Effector memory CD8-positive, alpha-beta T cell (primary cell): ENCODE measurements around the gene TIGD6.
"Not testable (repeated sequence)": the region's sequence is repeated elsewhere in the genome, so short reads cannot be mapped to it uniquely, and the experiment has no call there.

ENCODE experiments used
- ATAC-seq: fragments of 150-1000 bp; cut with Tn5 transposase; replicated peaks from 2 replicates; pipeline ENCODE4 v1.10.0; 2021; ENCODE audit warnings: mild to moderate bottlenecking, moderate library complexity
- DNase-seq, 3 experiments: peaks; one replicate each; pipeline ENCODE4 v3.0.0; 2021
- H3K27ac Mint-ChIP-seq, 2 donors: one replicate each; pipeline ENCODE4 v1.8.0; 2022; ENCODE audit warnings: mild to moderate bottlenecking in 2 of 2, mixed read lengths in 2 of 2, moderate library complexity in 2 of 2
- H3K27me3 Mint-ChIP-seq, 2 donors: one replicate each; pipeline ENCODE4 v1.8.0; 2022; ENCODE audit warnings: mixed read lengths in 2 of 2
- H3K36me3 Mint-ChIP-seq: one replicate; pipeline ENCODE4 v1.8.0; 2022; ENCODE audit warnings: mild to moderate bottlenecking, moderate library complexity, mixed read lengths; ENCODE audit not compliant: insufficient read depth
- H3K4me1 Mint-ChIP-seq, 2 donors: one replicate each; pipeline ENCODE4 v1.8.0; 2022; ENCODE audit warnings: low read depth in 2 of 2, mixed read lengths in 2 of 2
- H3K4me3 Mint-ChIP-seq, 2 donors: one replicate each; pipeline ENCODE4 v1.8.0; 2022; ENCODE audit warnings: mild to moderate bottlenecking in 2 of 2, mixed read lengths in 2 of 2, moderate library complexity in 2 of 2
- H3K9me3 Mint-ChIP-seq, 2 donors: one replicate each; pipeline ENCODE4 v1.8.0; 2022; ENCODE audit warnings: mixed read lengths in 2 of 2

Gene TIGD6

DNA sequence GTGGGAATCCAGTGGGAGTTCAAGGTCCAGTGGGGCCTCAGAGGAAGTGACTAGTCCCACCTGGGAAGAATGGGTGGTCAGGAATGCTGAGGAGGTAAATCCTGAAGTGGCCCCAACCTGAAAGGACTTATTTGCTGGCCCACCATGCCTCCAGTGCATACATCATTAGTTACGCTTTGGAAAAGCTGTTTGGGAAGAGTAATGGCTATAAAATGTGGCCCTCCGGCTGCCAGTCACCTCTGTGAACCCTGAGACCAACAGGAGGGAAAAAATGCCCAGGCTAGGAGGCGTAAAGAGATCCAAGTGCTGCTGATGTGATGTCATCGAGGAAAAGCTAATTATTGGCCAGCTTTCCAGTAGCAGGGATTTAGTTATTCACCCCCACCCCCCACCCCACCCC, 42.6 kb downstream of the TIGD6 start:
- ATAC-seq (no peak), DNase-seq (no peak)
- peaks cover 25 to 28% of the 10 kb centered on the region in 2 donors for H3K4me1 Mint-ChIP-seq
- H3K36me3 Mint-ChIP-seq, result peaks cover 3% of the 10 kb centered on the region
- no peak overlapping the region for H3K4me3 Mint-ChIP-seq
- no peak overlapping the region for H3K27ac Mint-ChIP-seq
- H3K9me3 Mint-ChIP-seq, result no peaks in the 10 kb centered on the region
- H3K27me3 Mint-ChIP-seq, result no peaks in the 10 kb centered on the region

DNA sequence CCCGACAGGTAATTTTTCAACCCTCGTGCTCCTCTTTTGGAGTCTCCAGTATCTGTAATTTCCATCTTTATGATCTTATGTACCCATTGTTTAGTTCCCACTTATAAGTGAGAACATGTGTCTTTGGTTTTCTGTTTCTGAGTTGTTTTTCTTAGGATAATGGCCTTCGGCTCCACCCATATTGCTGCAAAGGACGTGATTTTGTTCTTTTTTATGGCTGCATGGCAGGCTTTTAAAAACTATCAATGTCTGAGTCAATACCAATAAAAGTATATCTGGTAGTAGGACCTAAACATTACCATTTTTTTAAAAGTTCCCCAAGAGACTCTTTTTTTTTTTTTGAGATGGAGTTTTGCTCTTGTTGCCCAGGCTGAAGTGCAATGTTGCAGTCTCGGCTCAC, 43.8 kb downstream of the TIGD6 start:
- H3K27ac Mint-ChIP-seq, result no peak overlapping the region

DNA sequence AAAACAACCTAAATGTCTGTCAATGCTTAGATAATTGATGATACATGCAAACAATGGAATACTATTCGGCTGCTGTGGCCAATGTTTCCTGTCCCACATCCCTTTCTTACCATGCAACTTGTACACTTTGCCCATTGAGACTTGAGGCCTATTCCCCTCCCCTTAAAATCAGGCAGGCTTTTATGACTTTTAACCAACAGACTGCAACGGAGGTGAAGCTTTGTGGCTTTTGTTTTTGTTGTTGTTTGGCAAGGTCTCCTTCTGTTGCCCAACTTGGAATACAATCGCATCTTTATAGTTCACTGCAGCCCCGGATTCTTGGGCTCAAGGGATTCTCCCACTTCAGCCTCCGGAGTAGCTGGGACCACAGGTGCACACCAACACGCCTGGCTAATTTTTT, 45.7 kb downstream of the TIGD6 start:
- no peak for ATAC-seq
- Mint-ChIP-seq H3K9me3 (no peaks in the 10 kb centered on the region), H3K4me1 (peaks cover 6 to 9% of the 10 kb centered on the region in 2 donors), H3K36me3 (no peaks in the 10 kb centered on the region), H3K27ac (no peak overlapping the region), H3K4me3 (no peak overlapping the region), H3K27me3 (peaks cover 10 to 18% of the 10 kb centered on the region in 2 donors)
- no peak for DNase-seq

More for the DNA sequence above, 43.8 kb downstream of the TIGD6 start:
- peaks cover 3% of the 10 kb centered on the region for H3K36me3 Mint-ChIP-seq
- H3K4me1 Mint-ChIP-seq, result peaks cover 20 to 22% of the 10 kb centered on the region in 2 donors
- ATAC-seq (no peak), DNase-seq (no peak)
- H3K27me3 Mint-ChIP-seq, result peaks cover 4% of the 10 kb centered on the region in 2 donors
- H3K9me3 Mint-ChIP-seq, result no peaks in the 10 kb centered on the region
- no peak overlapping the region for H3K4me3 Mint-ChIP-seq

DNA sequence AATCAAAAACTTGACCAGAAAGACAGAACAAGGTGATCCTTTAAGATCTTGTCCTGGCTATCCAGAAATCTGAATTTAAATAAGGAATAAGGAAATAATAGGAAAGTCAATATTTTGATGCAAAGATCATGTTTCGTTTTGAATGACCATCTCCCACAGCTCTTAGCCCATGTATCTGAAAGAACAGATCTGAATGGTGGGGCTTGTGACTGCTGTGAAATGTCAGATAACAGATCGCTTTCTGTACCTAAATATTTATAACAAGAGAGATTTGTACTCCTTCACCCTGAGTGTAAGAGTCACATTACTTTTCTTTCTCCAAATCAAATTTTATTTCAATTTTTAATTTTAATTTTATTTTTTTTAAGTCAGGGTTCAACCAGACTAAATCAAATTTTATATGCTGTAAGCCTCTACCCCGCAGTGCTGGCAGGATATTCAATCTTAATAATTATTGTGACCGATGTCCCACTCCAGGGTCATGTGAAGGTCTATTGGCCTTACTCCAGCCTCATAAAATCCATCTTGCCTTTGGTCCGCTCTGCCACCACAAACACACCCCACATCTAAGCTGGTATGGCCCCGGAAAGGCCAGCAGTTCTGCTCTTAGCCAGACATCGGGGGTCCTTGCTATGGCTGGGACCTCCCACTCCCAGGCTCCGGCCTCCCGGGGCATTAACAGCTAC, 46.9 kb downstream of the TIGD6 start:
- DNase-seq, result no peak
- Mint-ChIP-seq H3K4me3 (no peak overlapping the region), H3K27me3 (peaks cover 22 to 30% of the 10 kb centered on the region in 2 donors), H3K9me3 (no peaks in the 10 kb centered on the region), H3K4me1 (no peaks in the 10 kb centered on the region), H3K36me3 (no peaks in the 10 kb centered on the region), H3K27ac (no peak overlapping the region)
- no peak for ATAC-seq

GRCh38 chr5:149951138-149951749, 49.2 kb downstream of the TIGD6 start:
- Mint-ChIP-seq H3K27me3 (peaks cover 35 to 49% of the 10 kb centered on the region in 2 donors), H3K27ac (no peak overlapping the region), H3K9me3 (no peaks in the 10 kb centered on the region), H3K36me3 (no peaks in the 10 kb centered on the region), H3K4me1 (no peaks in the 10 kb centered on the region), H3K4me3 (no peak overlapping the region)
- ATAC-seq, result no peak
- no peak for DNase-seq

DNA sequence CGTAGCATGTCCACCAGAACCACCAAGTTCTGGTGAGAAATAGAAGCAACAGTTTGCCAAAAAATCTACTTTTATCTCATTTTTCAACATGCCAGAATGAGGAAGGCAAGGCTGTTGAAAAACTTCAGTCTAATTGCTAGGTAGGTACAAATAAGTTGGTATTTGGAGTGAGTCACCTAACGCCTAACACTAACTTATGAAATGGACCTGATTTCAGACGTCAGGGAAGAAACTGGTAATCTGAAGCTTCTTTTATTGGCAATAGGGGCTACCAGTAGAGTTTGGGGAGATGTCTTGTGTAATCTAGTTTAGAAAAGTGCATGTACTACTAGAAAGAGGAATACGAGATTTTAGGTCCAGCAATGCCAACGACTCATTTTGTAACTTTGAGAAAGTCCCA, 51.5 kb downstream of the TIGD6 start:
- no peak for DNase-seq
- H3K9me3 Mint-ChIP-seq, result no peaks in the 10 kb centered on the region
- no peaks in the 10 kb centered on the region for H3K36me3 Mint-ChIP-seq
- ATAC-seq, result no peak
- H3K4me3 Mint-ChIP-seq, result no peak overlapping the region
- H3K27ac Mint-ChIP-seq, result no peak overlapping the region
- peaks cover 35 to 61% of the 10 kb centered on the region in 2 donors for H3K27me3 Mint-ChIP-seq
- no peaks in the 10 kb centered on the region for H3K4me1 Mint-ChIP-seq

DNA sequence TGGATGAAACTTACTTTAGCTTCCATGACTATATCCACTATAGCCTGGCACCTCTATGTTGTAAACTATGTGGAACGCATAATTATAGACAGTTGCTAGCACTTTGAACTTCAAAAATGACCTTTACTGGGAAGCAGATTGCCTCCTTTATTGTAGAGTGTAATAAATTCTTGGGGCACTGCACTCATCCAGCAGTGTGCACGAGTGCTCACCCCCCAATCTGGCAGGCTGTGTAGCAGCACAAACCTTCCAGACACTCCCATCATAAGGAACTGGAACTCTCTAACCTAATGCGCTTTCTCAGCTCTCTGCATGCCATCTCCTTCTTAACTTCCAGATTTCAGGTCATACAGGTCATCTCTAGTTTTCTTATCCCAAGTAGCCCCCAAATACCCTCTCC, 54.3 kb downstream of the TIGD6 start:
- no peaks in the 10 kb centered on the region for H3K9me3 Mint-ChIP-seq
- H3K4me3 Mint-ChIP-seq, result no peak overlapping the region
- H3K27me3 Mint-ChIP-seq, result peaks cover 33 to 54% of the 10 kb centered on the region in 2 donors
- no peaks in the 10 kb centered on the region for H3K4me1 Mint-ChIP-seq
- no peak for DNase-seq
- no peaks in the 10 kb centered on the region for H3K36me3 Mint-ChIP-seq
- ATAC-seq, result no peak
- no peak overlapping the region for H3K27ac Mint-ChIP-seq

DNA sequence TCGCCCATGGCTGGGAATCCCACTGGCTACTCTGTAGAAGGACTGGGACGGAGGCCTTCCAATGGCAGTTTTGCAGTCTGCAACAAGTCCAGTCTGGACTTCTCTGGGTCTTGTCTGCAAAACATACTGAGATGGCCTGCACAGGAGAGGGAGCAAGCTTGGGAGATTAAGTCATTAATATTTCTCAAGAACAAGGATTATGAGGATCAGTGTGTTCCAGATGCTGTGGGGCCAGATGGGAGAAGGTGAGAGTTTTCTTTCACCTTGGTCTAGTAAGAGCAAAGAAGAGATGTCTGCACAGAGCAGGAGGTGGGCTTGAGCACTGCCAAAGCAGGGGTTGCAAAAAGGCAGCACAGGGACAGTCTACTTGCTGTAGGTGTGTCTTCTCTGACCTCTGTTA, 55.8 kb downstream of the TIGD6 start, which contains the start of gene PDE6A:
TSS of gene PDE6A (minus strand) at position 128 of the 400 bp plus-strand sequence. CDS start at position 8, 120 bp downstream.
- no peaks in the 10 kb centered on the region for H3K36me3 Mint-ChIP-seq
- ATAC-seq, result no peak
- no peaks in the 10 kb centered on the region for H3K9me3 Mint-ChIP-seq

GRCh38 chr5:149943177-149943949, 57.1 kb downstream of the TIGD6 start:
- not testable (repeated sequence) for H3K4me1 Mint-ChIP-seq, H3K9me3 Mint-ChIP-seq, H3K4me3 Mint-ChIP-seq, H3K36me3 Mint-ChIP-seq, H3K27ac Mint-ChIP-seq, ATAC-seq, DNase-seq
- H3K27me3 Mint-ChIP-seq, result peaks cover 17 to 30% of the 10 kb centered on the region in 2 donors

More for the DNA sequence above, 55.8 kb downstream of the TIGD6 start, which contains the start of gene PDE6A:
- Mint-ChIP-seq H3K4me1 (no peaks in the 10 kb centered on the region), H3K27ac (no peak within 1 kb of the TSS), H3K4me3 (no peak within 1 kb of the TSS), H3K27me3 (peaks cover 30 to 42% of the 10 kb centered on the region in 2 donors)
- no peak for DNase-seq
